Breast epithelium (tissue), 4 donors: ENCODE results near the gene PLXNA2. TPM values are rescaled to one million over a fixed set of nuclear protein-coding genes. Genes with fewer than 3 reads are reported as not detected.
A peak's percentile ranks its signal among the peaks of the same experiment; 100 is the strongest.

Experiments used
- DNase-seq, 2 donors: peaks; one replicate each; pipeline ENCODE4 v3.0.0-alpha.2; 2019; ENCODE audit warnings: low spot score in 2 of 2
- H3K27ac ChIP-seq, 2 donors: fragments of 200-600 bp; sonication (generic) in 1 of 2; one replicate each; pipeline ENCODE4 v1.5.1; 2016 to 2019; ENCODE audit warnings: mild to moderate bottlenecking in 1 of 2
- H3K27me3 ChIP-seq, 2 donors: fragments of 200-600 bp; sonication (generic) in 1 of 2; one replicate each; pipeline versions ENCODE4 v1.5.1 to v1.6.0; 2017 to 2019; ENCODE audit warnings: control low read depth in 1 of 2, mild to moderate bottlenecking in 1 of 2
- H3K36me3 ChIP-seq: fragments of 200-600 bp; one replicate; pipeline ENCODE4 v1.5.1; 2019
- H3K4me1 ChIP-seq, 2 donors: fragments of 200-600 bp; sonication (generic); one replicate each; pipeline ENCODE4 v1.5.1; 2016 to 2019; ENCODE audit warnings: control low read depth in 1 of 2
- H3K4me3 ChIP-seq, 3 donors: fragments of 200-600 bp; sonication (generic); 1 replicate in 2 of 3; 2 replicates in 1 of 3; pipeline ENCODE4 v1.5.1; 2016 to 2019; ENCODE audit warnings: mild to moderate bottlenecking in 3 of 3, moderate library complexity in 2 of 3
- H3K9me3 ChIP-seq, 2 donors: fragments of 200-600 bp; sonication (generic) in 1 of 2; one replicate each; pipeline ENCODE4 v1.5.1; 2016 to 2019; ENCODE audit warnings: control low read depth in 1 of 2
- CTCF ChIP-seq, 3 donors: fragments of 450-650 bp; IDR thresholded peaks; one replicate each; pipeline ENCODE4 v1.5.1; 2016 to 2017; ENCODE audit warnings: antibody characterized with exemption in 3 of 3, mild to moderate bottlenecking in 3 of 3, moderate library complexity in 3 of 3
- POLR2A ChIP-seq: fragments of 450-650 bp; IDR thresholded peaks from one replicate; pipeline ENCODE4 v1.6.1; 2016; ENCODE audit warnings: antibody characterized with exemption, mild to moderate bottlenecking, moderate library complexity
- POLR2AphosphoS5 ChIP-seq, 3 donors: sonication (generic); formaldehyde crosslinking; IDR thresholded peaks; one replicate each; pipeline ENCODE4 v1.6.1; 2017; ENCODE audit warnings: antibody characterized with exemption in 3 of 3
- intact Hi-C: fragments of 100-400 bp; cut with DNase I; formaldehyde crosslinking; loops from one replicate; pipeline ENCODE4 v1.15.1; 2023; ENCODE audit warnings: low total_unique reads
- total RNA-seq, 3 donors: library from RNA; depleted of rRNA; stranded (reverse); fragments of >200 nt; gene quantifications; one replicate each; pipeline ENCODE4 v1.1.0, GENCODE V29; 2016

Gene PLXNA2
- total RNA-seq, 3 donors from 2014 or later: 11.3 to 18.2 (median 11.5) TPM

GRCh38 chr1:208221291-208221622 lies 22.9 kb downstream of the PLXNA2 start:
- no peaks in the 10 kb centered on the region for H3K9me3 ChIP-seq
- TF ChIP-seq CTCF (IDR thresholded peaks at IDR 0.05): no peak
- H3K4me1 ChIP-seq: peaks cover 0 to 11% of the 10 kb centered on the region in 2 donors
- no peak overlapping the region for H3K4me3 ChIP-seq
- no peaks in the 10 kb centered on the region for H3K27me3 ChIP-seq
- DNase-seq: no peak
- intact Hi-C loops: no loop called here
- no peaks in the 10 kb centered on the region for H3K36me3 ChIP-seq
- no peak overlapping the region for H3K27ac ChIP-seq

GRCh38 chr1:208219659-208220282 lies 24.4 kb downstream of the PLXNA2 start:
- Histone ChIP-seq H3K4me3 (peak overlapping the region in 1 of 3 donors; percentile 1), H3K4me1 (peaks cover 0 to 11% of the 10 kb centered on the region in 2 donors), H3K27ac (peak overlapping the region; percentile 81), H3K27me3 (no peaks in the 10 kb centered on the region), H3K36me3 (no peaks in the 10 kb centered on the region), H3K9me3 (no peaks in the 10 kb centered on the region)
- intact Hi-C loops: no loop called here
- peak in 1 of 2 donors; percentile 82 for DNase-seq
- no peak for TF ChIP-seq POLR2AphosphoS5 (IDR thresholded peaks at IDR 0.05)
- TF ChIP-seq POLR2A: no peak
- TF ChIP-seq CTCF (IDR thresholded peaks at IDR 0.05): no peak

- peak overlapping the region; percentile 81 for H3K27ac ChIP-seq
Observed at GRCh38 chr1:208219098-208219658, 25.0 kb downstream of the PLXNA2 start.

GRCh38 chr1:208218237-208219097 lies 25.7 kb downstream of the PLXNA2 start:
- no peaks in the 10 kb centered on the region for H3K27me3 ChIP-seq
- no peak for DNase-seq
- H3K27ac ChIP-seq: peak overlapping the region; percentile 81
- TF ChIP-seq POLR2AphosphoS5 (IDR thresholded peaks at IDR 0.05) (no peak), POLR2A (no peak)
- H3K36me3 ChIP-seq: no peaks in the 10 kb centered on the region
- no peak overlapping the region for H3K4me3 ChIP-seq
- H3K4me1 ChIP-seq: peaks cover 0 to 11% of the 10 kb centered on the region in 2 donors
- H3K9me3 ChIP-seq: no peaks in the 10 kb centered on the region
- intact Hi-C loops: no loop called here

More at GRCh38 chr1:208219098-208219658, 25.0 kb downstream of the PLXNA2 start:
- intact Hi-C loops: no loop called here
- DNase-seq: no peak
- Histone ChIP-seq H3K4me1 (peaks cover 0 to 11% of the 10 kb centered on the region in 2 donors), H3K9me3 (no peaks in the 10 kb centered on the region), H3K36me3 (no peaks in the 10 kb centered on the region), H3K4me3 (peak overlapping the region in 1 of 3 donors; percentile 1), H3K27me3 (no peaks in the 10 kb centered on the region)
- TF ChIP-seq POLR2AphosphoS5 (IDR thresholded peaks at IDR 0.05) (no peak), POLR2A (no peak), CTCF (IDR thresholded peaks at IDR 0.05) (no peak)

- peak overlapping the region in 1 of 2 donors; percentile 5 for H3K27ac ChIP-seq
- no peak for DNase-seq
- no peak overlapping the region for H3K4me3 ChIP-seq
- H3K4me1 ChIP-seq: peaks cover 0 to 11% of the 10 kb centered on the region in 2 donors
- intact Hi-C loops: no loop called here
- no peaks in the 10 kb centered on the region for H3K36me3 ChIP-seq
- H3K27me3 ChIP-seq: no peaks in the 10 kb centered on the region
- H3K9me3 ChIP-seq: no peaks in the 10 kb centered on the region
- no peak for TF ChIP-seq POLR2AphosphoS5 (IDR thresholded peaks at IDR 0.05)
- TF ChIP-seq CTCF (IDR thresholded peaks at IDR 0.05): no peak
- no peak for TF ChIP-seq POLR2A
Observed at GRCh38 chr1:208217781-208218180, 26.4 kb downstream of the PLXNA2 start.
